ENCODE results near the gene USP53.

Gene USP53

DNA sequence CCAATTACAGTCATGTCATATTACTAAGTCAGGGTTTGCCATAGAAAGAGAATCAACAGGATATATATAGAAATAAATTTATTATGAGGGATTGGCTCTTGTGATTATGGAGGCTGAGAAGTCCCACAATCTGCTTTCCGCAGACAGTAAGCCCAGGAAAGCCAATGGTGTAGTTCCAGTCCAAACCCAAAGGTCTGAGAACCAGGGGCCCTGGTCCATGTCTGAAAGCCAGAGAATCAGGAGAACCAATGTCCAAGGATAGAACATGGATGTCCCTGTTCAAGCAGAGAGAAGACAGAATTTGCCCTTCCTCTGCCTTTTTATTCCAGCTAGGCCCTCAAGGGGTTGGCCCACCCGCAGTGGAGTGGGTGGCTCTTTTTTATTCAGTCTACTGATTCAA is 83.8 kb downstream of the USP53 start:
- Histone ChIP-seq H3K9ac (ENCODE audit: low read length in 2 of 2) (no peak overlapping the region), H3K4me1 (ENCODE audit: control insufficient read depth, insufficient read depth, low read length) (peaks cover 3% of the 10 kb centered on the region), H3K4me3 (ENCODE audit: low read length in 2 of 2) (no peak overlapping the region), H3K9me3 (ENCODE audit: control insufficient read depth in 2 of 2, low read length in 2 of 2) (no peaks in the 10 kb centered on the region), H3K27ac (ENCODE audit: low read length) (no peak overlapping the region), H3K36me3 (ENCODE audit: control insufficient read depth in 2 of 2, insufficient read depth in 2 of 2, low read length in 2 of 2) (peaks cover 10 to 18% of the 10 kb centered on the region in 2 donors), H3K27me3 (ENCODE audit: control insufficient read depth in 1 of 2, insufficient read depth in 2 of 2, low read length in 2 of 2) (no peaks in the 10 kb centered on the region)

DNA sequence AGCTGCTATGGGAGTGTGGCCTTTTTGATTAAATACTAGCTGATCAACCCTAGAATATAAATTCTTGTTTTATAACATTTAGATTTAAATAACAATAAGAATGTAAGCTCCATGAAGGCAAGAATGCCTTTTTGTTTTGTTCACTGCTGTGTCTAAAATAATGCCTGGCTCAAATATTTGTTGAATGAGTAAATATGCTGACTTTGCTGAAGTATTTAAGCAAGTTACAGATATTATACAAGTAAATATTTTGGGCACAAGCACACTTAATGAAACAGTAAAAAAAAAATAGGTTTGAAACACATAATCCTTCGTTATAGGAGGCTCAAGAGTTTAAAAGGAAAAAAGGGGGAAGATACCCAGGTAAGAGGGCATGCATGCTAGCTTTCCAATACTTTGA is 85.3 kb downstream of the USP53 start:
- H3K36me3 ChIP-seq (ENCODE audit: control insufficient read depth in 2 of 2, insufficient read depth in 2 of 2, low read length in 2 of 2) = peaks cover 9 to 13% of the 10 kb centered on the region in 2 donors
- no peaks in the 10 kb centered on the region for H3K27me3 ChIP-seq (ENCODE audit: control insufficient read depth in 1 of 2, insufficient read depth in 2 of 2, low read length in 2 of 2)
- no peak overlapping the region for H3K9ac ChIP-seq (ENCODE audit: low read length in 2 of 2)
- H3K4me1 ChIP-seq (ENCODE audit: control insufficient read depth, insufficient read depth, low read length) = peaks cover 3% of the 10 kb centered on the region
- H3K27ac ChIP-seq (ENCODE audit: low read length) = no peak overlapping the region
- no peaks in the 10 kb centered on the region for H3K9me3 ChIP-seq (ENCODE audit: control insufficient read depth in 2 of 2, low read length in 2 of 2)
- peak overlapping the region; percentile 31 to 100 for H3K4me3 ChIP-seq (ENCODE audit: low read length in 2 of 2)

DNA sequence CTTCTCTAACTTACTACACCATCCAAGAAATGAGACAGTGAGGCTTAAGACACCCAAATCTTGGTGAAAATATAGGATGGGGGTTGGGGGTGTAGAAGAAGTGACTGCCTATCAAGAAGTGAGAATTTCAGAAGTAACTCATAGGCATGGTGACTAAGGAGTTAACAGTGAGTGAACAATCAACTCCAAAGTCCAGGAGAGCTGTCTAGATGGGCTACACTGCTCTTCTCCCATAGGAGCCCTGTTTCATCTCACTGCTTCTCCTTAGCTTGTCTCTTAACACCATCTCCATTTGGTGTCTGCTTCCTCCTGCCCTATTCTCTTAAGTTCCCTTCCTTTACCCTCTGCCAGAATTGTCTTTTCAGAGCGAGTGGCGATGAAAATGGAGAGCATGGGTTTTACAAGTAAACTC is 86.8 kb downstream of the USP53 start:
- peaks cover 3% of the 10 kb centered on the region for H3K4me1 ChIP-seq (ENCODE audit: control insufficient read depth, insufficient read depth, low read length)
- H3K36me3 ChIP-seq (ENCODE audit: control insufficient read depth in 2 of 2, insufficient read depth in 2 of 2, low read length in 2 of 2) = peaks cover 7 to 10% of the 10 kb centered on the region in 2 donors
- H3K27me3 ChIP-seq (ENCODE audit: control insufficient read depth in 1 of 2, insufficient read depth in 2 of 2, low read length in 2 of 2) = no peaks in the 10 kb centered on the region
- H3K4me3 ChIP-seq (ENCODE audit: low read length in 2 of 2) = peak overlapping the region; percentile 97 to 100
- peak overlapping the region; percentile 98 to 99 for H3K9ac ChIP-seq (ENCODE audit: low read length in 2 of 2)
- peak overlapping the region; percentile 93 for H3K27ac ChIP-seq (ENCODE audit: low read length)
- no peaks in the 10 kb centered on the region for H3K9me3 ChIP-seq (ENCODE audit: control insufficient read depth in 2 of 2, low read length in 2 of 2)

DNA sequence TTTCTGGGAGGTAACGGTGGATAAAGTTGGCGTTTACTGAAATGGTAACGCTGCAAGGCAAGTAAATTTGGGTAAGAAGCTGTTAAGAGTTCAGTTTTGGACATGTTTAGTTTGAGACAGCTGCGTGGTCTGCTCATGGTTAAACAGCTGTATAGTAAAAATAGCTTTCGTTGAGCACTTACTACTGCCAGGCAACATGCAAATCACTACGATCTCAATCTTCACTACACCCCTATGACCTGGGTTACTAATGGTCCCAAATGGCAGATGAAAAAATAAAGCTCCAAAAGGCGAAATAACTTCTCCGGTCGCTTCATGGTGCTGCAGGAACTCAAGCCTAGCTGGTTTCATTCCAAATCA is 87.2 kb downstream of the USP53 start:
- Histone ChIP-seq H3K4me3 (ENCODE audit: low read length in 2 of 2) (peak overlapping the region; percentile 97 to 100), H3K4me1 (ENCODE audit: control insufficient read depth, insufficient read depth, low read length) (peaks cover 3% of the 10 kb centered on the region), H3K27ac (ENCODE audit: low read length) (peak overlapping the region; percentile 93), H3K9ac (ENCODE audit: low read length in 2 of 2) (peak overlapping the region; percentile 98 to 99), H3K36me3 (ENCODE audit: control insufficient read depth in 2 of 2, insufficient read depth in 2 of 2, low read length in 2 of 2) (peaks cover 7 to 10% of the 10 kb centered on the region in 2 donors), H3K9me3 (ENCODE audit: control insufficient read depth in 2 of 2, low read length in 2 of 2) (no peaks in the 10 kb centered on the region), H3K27me3 (ENCODE audit: control insufficient read depth in 1 of 2, insufficient read depth in 2 of 2, low read length in 2 of 2) (no peaks in the 10 kb centered on the region)

DNA sequence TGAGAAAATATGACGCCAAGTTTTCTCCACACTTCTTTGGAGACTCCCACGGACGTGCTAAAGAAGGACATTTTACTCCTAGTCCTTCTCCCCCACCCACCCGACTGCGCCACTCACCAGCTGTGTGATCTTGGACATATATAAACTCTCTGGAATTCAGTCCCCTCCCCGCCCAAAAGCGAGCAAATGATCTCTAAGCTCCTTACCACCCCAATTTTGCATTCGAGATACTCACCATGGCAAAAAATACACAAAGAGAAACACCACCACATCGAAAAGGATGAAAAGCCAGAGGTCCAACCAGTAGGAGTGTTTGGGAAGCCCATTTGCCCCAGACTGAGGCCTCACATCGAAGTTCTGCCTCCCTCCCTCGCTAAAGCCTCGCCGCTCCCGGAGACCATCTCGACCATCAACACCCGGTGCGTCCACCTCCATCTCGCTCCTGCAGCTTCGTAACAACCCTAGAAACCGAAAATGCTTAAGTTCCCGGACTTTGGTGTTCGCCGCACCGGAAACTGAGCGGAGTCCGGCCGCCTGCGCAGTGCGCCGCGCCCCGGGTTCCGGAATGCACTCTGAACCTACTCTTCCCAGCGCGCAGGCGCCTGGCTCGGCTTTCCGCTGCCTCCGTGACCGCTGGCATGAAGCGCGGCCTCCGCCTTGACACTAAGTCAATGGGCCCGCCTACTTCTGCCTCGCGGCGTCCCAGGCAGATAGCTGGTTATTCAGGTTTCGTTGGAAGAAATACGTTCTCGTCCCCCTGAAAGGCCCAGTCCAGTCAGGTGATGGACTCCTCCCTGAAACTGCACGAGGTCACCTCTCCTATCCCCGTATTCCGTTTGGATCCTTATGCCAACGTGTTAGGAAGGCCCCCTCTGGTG is 87.8 kb downstream of the USP53 start:
- H3K36me3 ChIP-seq (ENCODE audit: control insufficient read depth in 2 of 2, insufficient read depth in 2 of 2, low read length in 2 of 2) = peaks cover 7 to 10% of the 10 kb centered on the region in 2 donors
- peak overlapping the region; percentile 97 to 100 for H3K4me3 ChIP-seq (ENCODE audit: low read length in 2 of 2)
- peak overlapping the region; percentile 93 for H3K27ac ChIP-seq (ENCODE audit: low read length)
- H3K9ac ChIP-seq (ENCODE audit: low read length in 2 of 2) = peak overlapping the region; percentile 98 to 99
- peaks cover 3% of the 10 kb centered on the region for H3K4me1 ChIP-seq (ENCODE audit: control insufficient read depth, insufficient read depth, low read length)
- H3K27me3 ChIP-seq (ENCODE audit: control insufficient read depth in 1 of 2, insufficient read depth in 2 of 2, low read length in 2 of 2) = no peaks in the 10 kb centered on the region
- no peaks in the 10 kb centered on the region for H3K9me3 ChIP-seq (ENCODE audit: control insufficient read depth in 2 of 2, low read length in 2 of 2)

DNA sequence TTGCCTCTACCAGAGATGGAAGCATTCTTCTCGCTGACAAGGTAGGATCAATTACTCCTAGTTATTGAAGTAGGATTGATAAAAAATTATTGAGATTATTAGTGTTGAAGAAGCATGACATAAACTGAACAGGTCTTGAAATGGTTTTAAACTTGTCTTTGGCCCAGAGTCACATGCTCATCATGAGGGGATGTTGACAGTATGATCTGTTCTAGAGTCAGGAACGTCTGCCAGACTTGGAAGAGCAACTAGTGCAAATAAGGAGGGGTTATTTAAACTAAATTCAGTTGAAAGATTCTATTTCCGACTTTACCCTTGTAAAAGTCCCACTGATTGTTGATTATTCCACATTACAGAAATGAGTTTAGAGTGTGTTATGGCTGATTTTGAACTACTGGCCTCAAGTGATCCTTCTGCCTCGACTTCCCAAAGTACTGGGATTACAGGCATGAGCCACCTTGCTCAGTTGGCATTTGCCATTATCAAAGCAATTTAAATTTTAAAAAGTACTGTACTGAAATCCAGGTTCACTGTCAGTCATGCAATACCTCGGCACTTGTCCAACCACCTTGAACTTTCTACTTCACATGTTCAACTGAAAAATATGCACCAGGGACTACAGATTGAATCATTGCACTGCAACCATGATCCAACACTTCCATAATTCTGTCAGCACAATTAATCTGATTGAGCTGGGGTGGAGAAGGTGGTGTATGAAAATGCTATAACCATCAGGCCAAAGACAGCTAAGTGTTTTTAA is 89.7 kb downstream of the USP53 start:
- Histone ChIP-seq H3K9ac (ENCODE audit: low read length in 2 of 2) (no peak overlapping the region), H3K4me3 (ENCODE audit: low read length in 2 of 2) (no peak overlapping the region), H3K27me3 (ENCODE audit: control insufficient read depth in 1 of 2, insufficient read depth in 2 of 2, low read length in 2 of 2) (no peaks in the 10 kb centered on the region), H3K9me3 (ENCODE audit: control insufficient read depth in 2 of 2, low read length in 2 of 2) (no peaks in the 10 kb centered on the region), H3K27ac (ENCODE audit: low read length) (no peak overlapping the region), H3K4me1 (ENCODE audit: control insufficient read depth, insufficient read depth, low read length) (peaks cover 3% of the 10 kb centered on the region), H3K36me3 (ENCODE audit: control insufficient read depth in 2 of 2, insufficient read depth in 2 of 2, low read length in 2 of 2) (peaks cover under 1 to 2% of the 10 kb centered on the region in 2 donors)

DNA sequence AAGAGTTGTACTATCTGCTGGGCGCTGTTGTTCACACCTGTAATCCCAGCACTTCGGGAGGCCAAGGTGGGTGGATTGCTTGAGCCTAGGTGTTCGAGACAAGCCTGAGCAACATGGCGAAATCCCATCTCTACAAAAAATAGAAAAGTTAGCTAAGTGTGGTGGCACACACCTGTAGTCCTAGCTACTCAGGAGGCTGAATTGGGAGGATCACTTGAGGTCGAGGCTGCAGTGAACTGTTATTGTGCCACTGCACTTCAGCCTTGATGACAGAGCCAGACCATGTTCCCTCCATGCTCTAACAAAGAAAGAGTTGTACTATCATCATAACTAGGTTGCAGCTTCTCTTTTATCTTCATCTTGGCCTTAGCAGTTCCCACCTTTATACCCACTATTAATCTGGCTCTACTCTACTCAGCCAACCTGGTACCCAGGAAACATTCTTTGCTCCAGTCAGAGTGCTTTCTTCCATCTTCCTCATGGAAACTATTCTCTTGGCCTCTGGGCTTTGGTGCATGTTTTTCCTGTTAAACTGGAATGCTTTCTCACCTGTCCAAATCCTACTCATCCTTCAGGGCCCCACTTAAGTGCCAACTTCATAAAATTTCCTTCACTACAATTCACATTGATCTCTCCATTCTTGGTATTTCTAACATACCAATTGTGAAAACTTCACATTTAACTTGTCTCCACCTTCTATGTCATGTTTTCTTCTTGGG is 91.2 kb downstream of the USP53 start:
- H3K27ac ChIP-seq (ENCODE audit: low read length) = no peak overlapping the region
- no peaks in the 10 kb centered on the region for H3K9me3 ChIP-seq (ENCODE audit: control insufficient read depth in 2 of 2, low read length in 2 of 2)
- no peak overlapping the region for H3K9ac ChIP-seq (ENCODE audit: low read length in 2 of 2)
- no peaks in the 10 kb centered on the region for H3K36me3 ChIP-seq (ENCODE audit: control insufficient read depth in 2 of 2, insufficient read depth in 2 of 2, low read length in 2 of 2)
- no peaks in the 10 kb centered on the region for H3K27me3 ChIP-seq (ENCODE audit: control insufficient read depth in 1 of 2, insufficient read depth in 2 of 2, low read length in 2 of 2)
- no peak overlapping the region for H3K4me3 ChIP-seq (ENCODE audit: low read length in 2 of 2)
- peaks cover 3% of the 10 kb centered on the region for H3K4me1 ChIP-seq (ENCODE audit: control insufficient read depth, insufficient read depth, low read length)

DNA sequence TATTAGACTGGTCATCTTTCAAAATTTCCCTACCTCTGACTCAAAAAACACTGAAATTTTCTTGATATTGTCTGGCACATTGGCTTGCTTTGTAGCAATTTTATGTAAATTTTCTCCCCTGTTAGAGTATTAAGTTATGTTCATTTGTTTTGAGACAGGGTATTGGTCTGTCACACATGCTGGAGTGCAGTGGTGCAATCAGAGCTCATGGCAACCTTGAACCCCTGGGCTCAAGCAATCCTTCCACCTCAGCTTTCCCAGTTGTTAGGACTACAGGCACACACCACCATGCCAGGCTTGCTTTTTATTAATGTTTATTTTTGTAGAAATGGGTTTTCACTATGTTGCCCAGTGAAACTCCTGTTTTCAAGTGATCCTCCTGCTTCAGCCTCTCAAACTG is 91.9 kb downstream of the USP53 start:
- Histone ChIP-seq H3K4me3 (ENCODE audit: low read length in 2 of 2) (no peak overlapping the region), H3K27me3 (ENCODE audit: control insufficient read depth in 1 of 2, insufficient read depth in 2 of 2, low read length in 2 of 2) (no peaks in the 10 kb centered on the region), H3K9ac (ENCODE audit: low read length in 2 of 2) (no peak overlapping the region), H3K4me1 (ENCODE audit: control insufficient read depth, insufficient read depth, low read length) (no peaks in the 10 kb centered on the region), H3K9me3 (ENCODE audit: control insufficient read depth in 2 of 2, low read length in 2 of 2) (no peaks in the 10 kb centered on the region), H3K27ac (ENCODE audit: low read length) (no peak overlapping the region), H3K36me3 (ENCODE audit: control insufficient read depth in 2 of 2, insufficient read depth in 2 of 2, low read length in 2 of 2) (no peaks in the 10 kb centered on the region)

DNA sequence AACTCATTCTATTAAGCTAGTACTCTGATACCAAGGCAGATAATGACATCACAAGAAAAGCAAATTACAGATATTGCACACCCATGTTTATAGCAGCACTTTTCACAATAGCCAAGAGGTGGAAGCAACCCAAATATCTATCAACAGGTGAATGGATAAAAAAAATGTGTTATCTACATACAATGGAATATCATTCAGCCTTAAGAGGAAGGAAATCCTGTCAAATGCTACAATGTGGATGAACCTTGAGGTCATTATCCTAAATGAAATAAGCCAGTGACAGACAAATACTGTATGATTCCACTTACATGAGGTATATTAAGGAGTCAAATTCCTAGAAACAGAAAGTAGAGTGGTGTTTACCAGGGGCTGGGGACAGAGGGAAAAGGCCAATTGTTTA is 95.1 kb downstream of the USP53 start:
- Histone ChIP-seq H3K9ac (ENCODE audit: low read length in 2 of 2) (no peak overlapping the region), H3K4me1 (ENCODE audit: control insufficient read depth, insufficient read depth, low read length) (no peaks in the 10 kb centered on the region), H3K36me3 (ENCODE audit: control insufficient read depth in 2 of 2, insufficient read depth in 2 of 2, low read length in 2 of 2) (no peaks in the 10 kb centered on the region), H3K9me3 (ENCODE audit: control insufficient read depth in 2 of 2, low read length in 2 of 2) (no peaks in the 10 kb centered on the region), H3K4me3 (ENCODE audit: low read length in 2 of 2) (no peak overlapping the region), H3K27ac (ENCODE audit: low read length) (no peak overlapping the region), H3K27me3 (ENCODE audit: control insufficient read depth in 1 of 2, insufficient read depth in 2 of 2, low read length in 2 of 2) (no peaks in the 10 kb centered on the region)

DNA sequence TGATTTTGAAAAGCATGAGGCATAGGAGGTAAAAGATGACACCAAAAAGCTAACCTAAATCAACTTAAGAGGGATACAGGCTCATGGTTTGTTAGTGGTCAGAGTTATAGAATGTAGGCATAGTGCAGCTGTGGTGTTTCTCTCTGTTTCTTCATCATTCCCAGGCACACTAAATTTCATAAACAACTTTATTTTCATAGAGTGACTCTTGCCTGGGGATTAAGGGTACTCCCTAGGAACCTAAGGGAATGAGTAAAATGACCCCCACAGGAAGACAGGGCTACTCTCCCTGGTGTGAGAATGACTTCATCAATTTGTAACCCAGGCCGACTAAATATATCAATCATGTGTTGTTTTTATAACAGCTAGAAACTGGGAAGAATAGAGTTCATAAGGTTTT is 98.3 kb downstream of the USP53 start:
- Histone ChIP-seq H3K27me3 (ENCODE audit: control insufficient read depth in 1 of 2, insufficient read depth in 2 of 2, low read length in 2 of 2) (no peaks in the 10 kb centered on the region), H3K4me1 (ENCODE audit: control insufficient read depth, insufficient read depth, low read length) (no peaks in the 10 kb centered on the region), H3K9me3 (ENCODE audit: control insufficient read depth in 2 of 2, low read length in 2 of 2) (no peaks in the 10 kb centered on the region), H3K9ac (ENCODE audit: low read length in 2 of 2) (no peak overlapping the region), H3K27ac (ENCODE audit: low read length) (no peak overlapping the region), H3K36me3 (ENCODE audit: control insufficient read depth in 2 of 2, insufficient read depth in 2 of 2, low read length in 2 of 2) (no peaks in the 10 kb centered on the region), H3K4me3 (ENCODE audit: low read length in 2 of 2) (no peak overlapping the region)
